NCI-H774 (cell line): ENCODE data around the gene KLK11.

ENCODE experiments used
- DNase-seq: peaks from one replicate; lab custom pipeline; 2025; lab: John Stamatoyannopoulos, UW

KLK11 gene, protein sequence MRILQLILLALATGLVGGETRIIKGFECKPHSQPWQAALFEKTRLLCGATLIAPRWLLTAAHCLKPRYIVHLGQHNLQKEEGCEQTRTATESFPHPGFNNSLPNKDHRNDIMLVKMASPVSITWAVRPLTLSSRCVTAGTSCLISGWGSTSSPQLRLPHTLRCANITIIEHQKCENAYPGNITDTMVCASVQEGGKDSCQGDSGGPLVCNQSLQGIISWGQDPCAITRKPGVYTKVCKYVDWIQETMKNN

DNA sequence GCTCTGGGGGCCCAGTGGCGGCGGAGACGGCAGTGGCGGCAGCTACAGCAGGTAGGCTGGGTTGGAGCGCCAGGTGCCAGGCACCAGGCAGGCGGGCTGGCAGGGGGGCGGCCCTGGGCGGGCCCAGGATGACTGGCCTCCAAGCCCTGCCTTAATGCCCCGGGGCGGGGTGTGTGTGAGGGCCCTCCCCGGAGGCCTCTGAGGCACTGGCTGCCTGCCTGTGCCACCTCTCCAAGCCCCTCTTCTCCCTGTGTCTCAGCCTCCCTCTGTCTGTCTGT, at the start of gene KLK11:
Gene KLK11 (minus strand): TSS at position 63 of the 278 bp plus-strand sequence. CDS start 985 bp downstream, outside the sequence.
- peak; percentile 27 for DNase-seq

DNA sequence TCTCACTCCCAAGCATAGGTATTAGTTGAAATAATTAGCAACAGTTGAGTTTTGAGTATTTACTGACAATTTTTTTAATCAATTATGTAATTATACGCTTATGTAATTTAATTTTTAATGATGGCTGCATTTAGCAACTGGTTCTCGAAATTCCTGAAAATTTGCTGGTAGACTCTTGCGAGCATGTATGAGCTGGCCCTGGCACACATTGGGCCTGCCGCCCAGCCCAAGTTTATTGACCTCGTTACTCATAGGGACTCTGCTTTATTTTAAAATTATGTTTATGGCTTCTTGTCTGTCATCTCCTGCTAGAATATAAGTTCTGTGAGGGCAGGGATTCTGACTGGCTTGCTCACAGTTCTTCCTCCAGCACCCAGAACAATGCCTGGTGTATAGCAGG, 49.6 kb upstream of the KLK11 start:
- DNase-seq = no peak

DNA sequence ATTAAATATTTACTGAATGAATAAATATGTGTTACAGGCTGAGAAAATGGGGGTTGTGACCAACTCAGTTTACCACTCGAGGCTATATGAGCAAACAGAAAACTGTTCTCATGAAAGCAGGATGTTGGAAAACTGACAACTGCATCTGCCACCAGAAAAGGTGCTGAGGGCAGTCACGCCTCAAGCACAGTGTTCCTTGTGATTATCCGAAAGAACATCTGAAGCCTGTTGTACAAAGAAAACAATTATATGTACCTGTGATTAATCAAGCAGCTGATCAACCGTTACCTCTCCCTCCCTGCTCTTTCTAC, 44.6 kb upstream of the KLK11 start:
- DNase-seq = peak; percentile 80

DNA sequence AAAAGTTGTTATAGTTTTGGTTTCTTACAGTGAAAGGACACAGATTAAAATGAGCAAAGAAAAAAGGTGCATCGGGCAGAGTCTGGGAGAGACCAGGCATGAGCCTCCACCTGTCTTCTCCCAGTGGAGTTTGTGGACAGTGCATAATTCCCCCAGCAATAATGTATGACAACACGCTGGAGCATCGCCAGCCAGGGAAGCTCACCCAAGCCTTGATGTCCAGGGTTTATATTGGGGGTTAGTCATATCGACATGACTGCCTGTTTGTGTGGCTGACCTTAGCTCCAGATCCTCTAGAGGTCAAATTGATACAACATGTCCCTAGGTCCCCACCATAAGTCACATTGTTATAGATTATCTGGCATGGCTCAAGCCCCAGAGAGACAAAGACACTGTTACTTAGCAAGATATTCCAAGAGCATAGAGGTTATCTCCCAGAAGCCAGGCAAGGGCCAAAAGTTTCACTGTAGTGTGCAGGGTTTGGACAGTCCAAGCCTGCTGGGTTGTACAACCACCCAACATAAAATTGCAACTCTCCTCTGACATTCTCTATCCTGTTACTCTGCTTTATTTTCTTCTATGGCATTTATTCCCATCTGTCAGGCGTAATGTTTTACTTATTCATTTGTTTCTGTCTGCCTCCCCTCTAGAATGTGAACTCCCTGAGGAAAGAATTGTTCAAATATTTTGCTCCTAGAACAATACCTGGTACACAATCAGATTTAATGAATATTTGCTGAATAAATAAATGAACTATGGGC, 44.1 kb upstream of the KLK11 start:
- peak; percentile 16 for DNase-seq

DNA sequence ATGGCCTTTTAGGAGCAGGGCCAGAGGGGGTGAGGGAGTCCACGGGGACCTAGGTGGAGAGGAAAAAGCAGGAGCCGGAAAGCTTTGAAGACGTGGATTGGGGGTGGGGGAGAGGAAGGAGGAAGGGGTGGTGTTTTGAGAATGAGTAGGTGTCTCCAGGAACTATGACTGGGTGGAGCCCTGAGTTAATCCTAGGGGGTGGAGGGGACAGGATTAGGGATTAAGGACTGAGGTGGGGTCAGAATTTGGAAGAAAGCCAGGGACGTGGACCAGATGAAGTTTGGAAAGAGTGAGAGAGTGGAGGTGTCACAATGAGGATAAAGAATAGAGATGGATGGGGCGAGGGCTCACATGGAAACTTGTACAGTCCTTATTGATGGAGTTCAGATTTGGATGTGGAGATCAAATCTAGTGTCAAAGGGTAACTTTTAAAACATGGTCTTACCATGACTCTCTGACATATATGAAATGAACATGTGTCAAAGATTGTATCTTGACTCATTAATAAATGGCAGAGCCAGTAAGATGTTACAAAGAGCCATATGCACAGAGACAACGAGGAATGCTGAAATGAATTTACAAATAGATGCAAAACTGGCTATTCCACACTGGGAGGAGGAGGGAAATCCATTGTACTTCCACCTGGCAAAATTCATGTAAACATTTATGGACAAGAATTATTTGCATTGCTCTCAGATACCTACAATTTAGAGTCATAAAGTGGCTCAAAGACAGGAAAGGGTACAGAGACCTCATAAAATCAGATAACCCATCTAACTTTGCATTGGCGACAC, 40.2 kb upstream of the KLK11 start:
- no peak for DNase-seq

DNA sequence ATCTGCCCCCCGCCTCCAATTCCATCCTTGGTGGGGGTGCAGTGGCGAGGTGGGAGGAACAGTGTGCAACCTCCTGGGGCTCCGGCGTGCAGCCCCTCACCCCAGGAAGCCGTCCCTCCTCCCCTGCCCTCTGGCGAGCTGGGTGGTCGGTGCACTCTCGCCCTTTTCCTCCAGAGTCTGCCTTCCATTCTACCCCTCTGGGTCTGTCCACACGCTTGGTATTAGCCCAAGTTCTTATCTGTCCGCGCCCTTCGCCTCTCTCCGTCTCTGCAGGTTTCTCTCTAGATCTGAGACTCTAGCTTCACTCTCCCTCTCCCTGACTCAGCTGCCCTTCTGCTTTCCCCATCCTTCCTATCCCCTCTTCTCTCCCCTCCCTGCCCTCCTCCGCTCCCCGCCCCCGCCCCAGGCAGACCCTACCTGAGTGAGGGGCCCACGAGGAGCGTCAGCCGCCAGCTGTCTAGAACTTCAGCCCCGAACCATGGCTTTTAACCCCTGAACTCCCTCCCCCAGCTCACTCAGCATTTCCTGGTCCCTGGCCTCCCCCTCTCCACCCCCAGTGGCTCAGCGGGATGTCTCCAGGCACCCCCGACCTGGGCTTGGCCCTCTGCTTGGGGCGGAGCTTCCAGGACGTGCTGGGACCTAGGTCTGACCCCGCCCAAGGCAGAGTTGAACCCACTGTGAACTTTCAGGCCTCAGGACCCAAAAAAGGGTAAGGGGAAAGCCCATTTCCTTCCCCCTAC, 39.0 kb upstream of the KLK11 start:
- no peak for DNase-seq

DNA sequence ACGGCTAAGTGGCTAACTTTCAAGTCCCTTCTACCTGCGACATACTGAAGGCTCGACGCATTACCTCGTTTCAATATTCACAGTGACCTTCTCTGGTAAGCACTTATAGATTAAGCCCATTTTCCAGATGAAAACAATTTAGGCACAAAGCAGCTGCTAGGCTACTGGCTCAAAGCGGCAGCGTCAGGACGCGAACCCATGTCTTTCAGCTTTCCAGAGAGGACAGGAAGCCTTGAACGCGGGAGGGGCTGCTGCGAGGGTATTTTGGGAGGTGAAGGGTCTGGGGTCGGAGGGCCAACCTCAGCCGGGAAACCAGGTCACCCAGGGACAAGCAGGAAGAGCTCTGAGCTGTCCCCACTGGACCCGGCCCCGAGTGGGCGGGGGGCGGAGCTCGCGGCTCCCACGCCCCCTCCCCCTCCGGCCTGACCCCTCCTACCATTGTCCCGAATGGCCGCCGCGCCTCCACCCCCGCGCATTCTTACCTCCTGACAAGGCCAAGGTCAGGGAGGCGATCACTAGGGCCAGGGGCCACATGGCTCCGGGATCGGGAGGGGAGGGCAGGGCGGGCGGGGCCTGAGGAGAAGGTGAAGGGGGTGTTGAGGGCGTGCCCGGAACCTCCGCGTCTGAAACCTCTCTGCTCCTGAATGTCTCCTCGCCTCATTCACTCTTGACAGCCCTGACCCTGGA, 38.3 kb upstream of the KLK11 start, which contains the start of gene KLK13:
Gene KLK13 (minus strand): TSS at position 559 of the 687 bp plus-strand sequence. CDS start 25 bp downstream, at position 534.
- DNase-seq = no peak

DNA sequence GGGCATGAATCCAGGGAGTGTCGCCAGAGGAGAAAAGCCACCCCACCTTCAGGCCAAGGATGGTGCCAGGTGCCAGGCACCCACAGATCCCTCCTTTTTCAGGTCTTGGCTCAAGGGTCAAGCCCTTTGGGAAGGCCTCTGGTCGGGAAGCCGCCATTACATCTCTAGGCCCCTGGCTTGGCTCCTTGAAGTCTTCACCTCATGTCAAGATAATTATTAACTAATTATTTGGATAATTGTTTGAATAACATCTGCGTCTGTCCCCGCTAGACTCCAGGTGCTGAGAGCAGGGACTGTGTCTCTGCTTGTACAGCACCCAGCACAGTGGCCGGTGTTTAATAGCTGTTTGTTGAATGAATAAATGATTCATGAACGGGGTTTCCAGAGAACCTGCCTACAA, 37.2 kb upstream of the KLK11 start:
- DNase-seq = no peak

DNA sequence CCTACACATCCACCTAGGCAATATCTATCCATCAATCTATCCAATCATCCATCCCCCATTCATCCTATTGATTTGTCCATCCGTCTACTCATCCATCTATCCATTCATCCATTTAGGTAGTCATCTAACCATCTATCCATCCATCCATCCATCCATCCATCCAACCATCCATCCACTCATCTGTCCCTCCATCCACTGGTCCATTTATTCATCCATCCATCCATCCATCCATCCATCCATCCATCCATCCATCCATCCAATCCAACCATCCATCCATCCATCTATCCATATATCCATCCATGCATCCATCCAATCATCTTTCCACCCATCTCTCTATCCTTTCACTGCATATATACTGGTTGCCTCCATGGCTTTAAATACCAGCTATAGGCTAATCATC, 34.6 kb upstream of the KLK11 start:
- DNase-seq = no peak

DNA sequence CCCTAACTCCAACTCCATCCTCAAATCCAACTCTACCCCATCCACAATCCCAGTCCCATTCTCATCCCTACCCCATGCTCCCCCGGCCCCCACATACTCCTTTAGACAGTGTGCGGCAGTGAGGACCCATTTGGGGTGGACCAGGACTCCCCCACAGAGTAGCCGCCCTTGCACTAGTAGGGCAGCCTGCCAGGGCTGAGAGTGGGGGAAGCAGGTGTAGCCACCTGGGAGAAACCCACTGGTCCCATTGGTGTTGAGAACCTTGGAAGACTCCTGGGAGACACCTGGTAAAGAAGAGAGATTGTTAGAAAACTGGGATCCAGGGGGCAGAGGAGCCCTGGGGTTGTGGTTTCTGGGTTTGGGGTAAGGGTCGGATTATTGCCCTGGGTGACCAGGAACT, 33.9 kb upstream of the KLK11 start:
- DNase-seq = no peak

DNA sequence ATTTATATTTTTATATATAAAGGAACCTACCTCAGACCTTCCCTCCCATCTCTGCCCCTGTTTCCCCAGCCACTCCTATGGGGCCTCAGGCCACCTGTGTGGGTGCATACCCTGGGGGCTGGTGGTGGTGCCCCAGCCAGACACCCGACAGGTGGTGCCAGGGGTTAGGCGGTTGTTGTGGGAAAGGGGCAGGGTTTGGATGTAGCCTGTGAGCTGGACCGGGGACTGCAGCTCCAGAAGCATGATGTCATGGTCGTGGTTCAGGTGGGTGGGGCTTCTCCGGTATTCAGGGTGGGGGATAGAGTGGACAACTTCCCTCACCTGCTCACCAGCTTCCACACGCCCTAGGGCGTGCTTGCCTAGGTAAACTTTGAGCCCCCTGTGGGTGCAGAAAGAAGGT, 33.3 kb upstream of the KLK11 start:
- no peak for DNase-seq

DNA sequence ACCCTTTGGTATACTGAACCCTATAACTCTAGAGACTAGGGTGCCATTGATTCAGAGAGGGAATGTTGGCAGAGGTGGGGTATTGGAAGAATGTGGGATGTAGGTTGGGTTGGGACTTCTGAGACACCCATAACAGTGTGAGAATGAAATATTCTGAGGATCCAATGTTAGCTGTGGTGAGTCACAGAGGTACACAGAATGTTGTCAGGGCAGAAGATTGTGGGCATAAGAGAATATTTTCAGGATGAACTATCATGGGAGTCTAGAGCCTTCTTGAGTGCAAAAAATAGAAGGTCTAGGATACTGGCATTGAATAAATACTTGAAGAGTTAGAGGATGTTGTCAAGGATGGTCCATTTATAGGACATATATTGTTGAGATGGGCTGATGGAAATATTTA, 29.4 kb upstream of the KLK11 start:
- no peak for DNase-seq

DNA sequence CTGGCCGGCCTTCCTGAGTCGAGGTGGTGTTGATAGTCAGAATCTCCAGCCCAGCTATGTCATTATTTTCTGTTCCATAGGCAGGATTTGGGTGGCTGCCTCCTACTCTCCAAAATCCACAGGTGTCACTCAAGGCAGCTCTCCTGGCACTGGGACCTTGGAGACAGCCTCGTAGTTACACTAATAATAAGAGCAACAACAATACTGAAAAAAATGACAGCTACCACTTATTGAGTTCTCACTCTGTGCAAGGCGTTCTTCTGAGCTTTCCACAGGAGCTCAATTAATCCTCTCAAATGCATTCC, 20.6 kb upstream of the KLK11 start:
- no peak for DNase-seq

DNA sequence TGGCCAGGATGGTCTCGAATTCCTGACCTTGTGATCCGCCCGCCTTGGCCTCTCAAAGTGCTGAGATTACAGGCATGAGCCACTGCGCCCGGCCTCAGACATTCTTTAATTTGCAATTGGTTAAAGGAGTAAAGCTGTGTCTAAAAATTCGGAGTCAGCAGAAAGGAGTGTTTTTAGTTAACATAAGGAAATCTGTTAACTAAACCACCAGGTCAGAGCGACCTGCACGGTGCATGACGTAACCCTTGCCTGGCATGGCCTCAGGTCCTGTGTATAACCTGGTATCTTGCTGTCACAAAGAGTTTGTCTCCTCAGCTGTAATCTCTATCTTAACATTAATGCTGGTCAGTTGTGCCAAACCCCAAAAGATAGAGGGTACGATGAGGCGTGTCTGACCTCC, 17.9 kb upstream of the KLK11 start:
- DNase-seq = no peak

DNA sequence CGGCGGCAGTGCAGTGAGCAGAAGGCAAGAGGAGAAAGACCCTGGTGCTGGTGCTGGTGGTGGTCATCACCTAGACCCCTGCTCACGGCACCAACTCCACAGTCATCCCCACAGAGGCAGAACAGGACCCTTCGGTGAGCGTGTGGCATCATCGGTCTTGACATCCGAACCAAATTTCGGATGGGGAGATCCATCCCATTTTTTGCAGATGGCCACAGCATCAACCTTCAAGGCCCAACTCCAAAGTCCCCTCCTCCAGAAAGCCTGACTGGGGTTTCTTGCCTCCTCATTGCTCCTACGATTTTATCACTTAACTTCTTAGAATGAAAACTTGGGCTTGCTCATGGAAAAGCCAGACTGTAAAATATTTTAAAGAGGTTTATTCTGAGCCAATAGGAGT, 17.1 kb upstream of the KLK11 start:
- no peak for DNase-seq

DNA sequence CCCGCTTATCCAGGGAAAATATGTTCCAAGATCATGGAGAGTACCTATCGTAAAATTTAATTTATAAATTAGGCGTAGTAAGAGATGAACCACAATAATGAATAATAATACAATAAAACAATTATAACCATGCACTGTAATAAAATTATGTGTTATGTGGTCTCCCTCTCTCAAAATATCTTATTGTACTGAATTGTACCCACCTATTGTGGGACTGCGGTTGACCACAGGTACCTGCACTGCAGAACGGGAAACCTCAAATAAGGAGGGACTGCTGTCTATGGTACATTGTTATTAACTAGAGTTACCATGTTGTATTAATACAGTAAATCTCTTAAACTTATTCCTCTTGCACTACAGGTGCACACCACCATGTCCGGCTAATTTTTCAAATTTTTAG, 13.7 kb upstream of the KLK11 start:
- DNase-seq = no peak

DNA sequence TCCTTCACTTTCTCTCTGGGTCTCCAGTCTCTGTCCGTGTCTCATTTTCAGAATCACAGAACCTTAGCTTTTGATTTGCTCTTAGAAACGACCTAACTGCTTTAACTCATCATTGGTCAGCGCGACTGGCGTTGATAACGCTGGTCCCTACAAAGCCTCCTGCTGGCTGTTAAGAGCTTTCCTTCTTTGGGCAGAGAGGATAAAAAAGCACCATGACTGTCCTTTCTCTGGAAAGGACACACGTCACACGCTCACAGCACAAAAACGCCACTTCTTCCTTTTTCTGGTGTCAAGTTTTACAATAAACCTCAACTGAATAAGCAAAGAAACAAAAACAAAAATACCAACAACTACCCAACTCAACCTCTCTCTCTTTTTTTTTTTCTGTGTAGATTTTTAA, 10.1 kb upstream of the KLK11 start:
- no peak for DNase-seq

DNA sequence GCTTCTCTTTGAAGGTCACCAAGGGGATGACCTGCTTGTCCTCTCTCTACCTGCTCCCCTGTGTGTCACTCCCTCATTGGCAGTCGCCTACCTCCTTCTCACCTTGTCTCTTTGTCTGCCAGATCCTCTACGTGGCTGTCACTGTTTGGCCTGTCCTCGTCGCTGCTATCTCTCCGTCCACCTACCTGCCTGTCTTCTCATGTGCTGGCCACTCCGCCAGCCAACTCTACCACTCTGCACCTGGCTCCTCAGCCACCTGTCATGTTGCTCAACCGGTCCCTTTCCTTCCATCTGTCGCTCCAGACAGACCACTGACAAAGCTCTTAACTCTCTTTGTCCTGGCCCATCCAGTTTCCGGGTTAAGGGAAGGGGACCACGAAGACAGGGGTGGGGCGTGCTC, 8.3 kb upstream of the KLK11 start, which contains the start of gene KLK12:
Gene KLK12 (minus strand): TSS at position 299 of the 400 bp plus-strand sequence. CDS start 381 bp downstream, outside the sequence.
- DNase-seq = peak; percentile 53

DNA sequence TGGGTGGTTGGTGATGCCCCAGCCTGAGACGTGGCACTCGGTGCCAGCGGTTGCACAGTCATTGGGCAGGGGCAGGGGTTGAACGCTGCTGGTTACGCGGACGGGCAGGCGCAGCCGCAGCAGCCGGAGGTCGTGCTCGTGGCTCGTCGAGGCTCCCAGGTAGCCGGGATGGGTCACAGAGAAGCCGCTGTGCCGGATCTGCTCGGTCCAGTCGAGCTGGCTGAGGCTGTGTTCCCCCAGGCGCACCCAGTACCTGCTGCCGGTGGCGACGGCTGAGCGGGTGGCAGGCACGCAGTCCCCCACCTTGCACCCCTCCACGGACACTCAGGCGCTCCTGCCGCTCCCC, 5.4 kb upstream of the KLK11 start:
- no peak for DNase-seq

DNA sequence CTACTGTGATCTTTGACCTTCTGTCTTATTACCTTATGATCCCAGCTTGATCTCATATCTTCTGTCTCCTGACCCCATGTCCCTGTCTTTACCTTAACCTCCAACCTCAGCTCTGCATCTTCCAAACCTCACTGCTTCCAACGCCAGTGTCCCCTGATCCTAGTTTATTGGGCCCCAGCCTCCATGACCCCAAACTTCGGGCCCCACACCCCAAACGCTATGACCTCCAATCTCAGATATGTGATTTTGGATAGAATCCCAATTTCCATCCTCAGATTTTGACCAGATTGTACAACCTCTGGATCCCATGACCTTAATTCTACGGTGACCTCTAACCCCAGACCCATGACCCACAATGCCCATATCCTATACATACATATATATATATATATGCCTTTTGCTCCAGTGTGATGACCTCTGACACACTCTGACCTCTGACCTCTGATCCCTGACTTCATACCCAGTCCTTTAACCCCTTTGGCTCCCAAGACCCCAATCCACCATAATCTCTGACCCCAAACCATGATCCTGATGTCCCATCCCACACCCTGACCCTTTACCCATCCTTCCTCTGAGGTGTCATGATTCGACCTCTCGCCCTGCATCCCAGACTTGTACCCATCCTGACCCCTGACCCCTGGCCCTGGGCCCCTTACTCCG, 4.9 kb upstream of the KLK11 start:
- no peak for DNase-seq

DNA sequence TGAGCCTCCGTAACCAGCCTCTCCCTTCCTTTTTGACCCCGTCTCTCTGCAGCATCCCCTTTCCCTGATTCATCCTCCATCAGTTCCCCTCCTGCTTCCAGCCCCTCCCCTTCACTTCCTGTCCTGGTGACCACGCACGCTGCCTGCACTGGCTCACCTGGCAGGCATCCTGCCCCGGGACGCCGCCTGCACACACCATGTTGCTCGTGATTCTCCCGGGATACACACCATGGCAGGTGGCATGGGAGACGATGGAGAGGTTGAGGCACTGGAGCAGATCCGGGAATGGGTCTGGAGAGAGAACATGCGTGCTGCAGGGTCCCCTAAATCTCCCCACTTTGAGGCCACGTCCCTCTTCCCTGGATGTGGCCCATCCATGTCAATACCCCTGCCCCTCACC, 4.2 kb upstream of the KLK11 start:
- no peak for DNase-seq

DNA sequence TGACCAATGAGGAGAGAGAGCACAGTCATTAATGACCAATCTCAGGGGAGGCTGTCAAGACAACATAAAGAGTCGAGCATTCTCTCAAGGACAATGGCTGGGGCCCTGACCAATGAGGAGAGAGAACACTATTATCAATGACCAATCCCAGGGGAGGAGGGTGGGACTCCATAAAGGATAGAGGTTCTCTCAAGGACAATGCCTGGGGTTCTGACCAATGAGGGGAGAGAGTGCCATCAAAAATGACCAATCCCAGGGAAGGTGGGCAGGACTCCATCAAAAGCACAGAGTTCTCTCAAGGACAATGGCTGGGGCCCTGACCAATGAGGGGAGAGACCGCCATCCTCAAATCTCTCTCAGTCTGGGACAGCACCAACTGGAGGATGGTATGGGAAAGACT, 3.3 kb upstream of the KLK11 start:
- DNase-seq = no peak
